H9 (cell line): ENCODE results near the gene NUDT2. TPM values are rescaled to one million over a fixed set of nuclear protein-coding genes. Genes with fewer than 3 reads are reported as not detected.

ENCODE experiments used
- DNase-seq: peaks from one replicate; pipeline ENCODE4 v3.0.0-alpha.2; 2017
- H2AFZ ChIP-seq: one replicate; pipeline ENCODE4 v1.6.1; 2013; ENCODE audit warnings: mild to moderate bottlenecking, low read length, control low read depth, moderate library complexity
- H2AK5ac ChIP-seq: 2 replicates; pipeline ENCODE4 v1.6.1; 2013; ENCODE audit warnings: low read length, control low read depth, mixed read lengths; ENCODE audit not compliant: insufficient read length
- H2BK120ac ChIP-seq: one replicate; pipeline ENCODE4 v1.6.1; 2013; ENCODE audit warnings: low read depth, mild to moderate bottlenecking, low read length, control low read depth, inconsistent platforms; ENCODE audit not compliant: poor library complexity, severe bottlenecking
- H2BK12ac ChIP-seq: 2 replicates; pipeline ENCODE4 v1.6.1; 2013; ENCODE audit warnings: low read length, control low read depth, mixed read lengths, low read depth; ENCODE audit not compliant: insufficient read length
- H2BK15ac ChIP-seq: 2 replicates; pipeline ENCODE4 v1.6.1; 2013; ENCODE audit warnings: low read depth, low read length, control low read depth
- H2BK20ac ChIP-seq: one replicate; pipeline ENCODE4 v1.6.1; 2013; ENCODE audit warnings: low read depth, mild to moderate bottlenecking, low read length, control low read depth, inconsistent platforms; ENCODE audit not compliant: poor library complexity, severe bottlenecking
- H2BK5ac ChIP-seq: 2 replicates; pipeline ENCODE4 v1.6.1; 2013; ENCODE audit warnings: low read length, control low read depth, mixed read lengths; ENCODE audit not compliant: insufficient read length
- H3K14ac ChIP-seq: 2 replicates; pipeline ENCODE4 v1.6.1; 2013; ENCODE audit warnings: low read length, control low read depth; ENCODE audit not compliant: insufficient read depth
- H3K18ac ChIP-seq: 2 replicates; pipeline ENCODE4 v1.6.1; 2013; ENCODE audit warnings: low read depth, mild to moderate bottlenecking, mixed read lengths, low read length, control low read depth; ENCODE audit not compliant: insufficient read length
- H3K23ac ChIP-seq: 2 replicates; pipeline ENCODE4 v1.6.1; 2013; ENCODE audit warnings: low read length, control low read depth, mixed read lengths, low read depth; ENCODE audit not compliant: insufficient read length
- H3K23me2 ChIP-seq: 2 replicates; pipeline ENCODE4 v1.6.1; 2013; ENCODE audit warnings: low read depth, mild to moderate bottlenecking, mixed read lengths, low read length, control low read depth; ENCODE audit not compliant: insufficient read length, poor library complexity, severe bottlenecking
- H3K27ac ChIP-seq: 2 replicates; pipeline ENCODE4 v1.5.1; 2013; ENCODE audit warnings: low read length, control low read depth, mixed read lengths, low read depth; ENCODE audit not compliant: insufficient read length
- H3K27me3 ChIP-seq: 2 replicates; pipeline ENCODE4 v1.6.1; 2013; ENCODE audit warnings: low read length, control low read depth, inconsistent platforms; ENCODE audit not compliant: insufficient read depth
- H3K4ac ChIP-seq: 2 replicates; pipeline ENCODE4 v1.6.1; 2013; ENCODE audit warnings: low read depth, mild to moderate bottlenecking, control low read depth, inconsistent platforms, low read length, moderate library complexity
- H3K4me1 ChIP-seq: 2 replicates; pipeline ENCODE4 v1.6.1; 2013; ENCODE audit warnings: low read length, control low read depth, inconsistent platforms; ENCODE audit not compliant: insufficient read depth
- H3K4me2 ChIP-seq: 2 replicates; pipeline ENCODE4 v1.6.1; 2013; ENCODE audit warnings: low read length, control low read depth, mixed read lengths; ENCODE audit not compliant: insufficient read length, insufficient read depth
- H3K56ac ChIP-seq: 2 replicates; pipeline ENCODE4 v1.6.1; 2013; ENCODE audit warnings: low read depth, mild to moderate bottlenecking, mixed read lengths, low read length, control low read depth; ENCODE audit not compliant: insufficient read length
- H3K79me1 ChIP-seq: 2 replicates; pipeline ENCODE4 v1.6.1; 2013; ENCODE audit warnings: low read depth, mild to moderate bottlenecking, moderate library complexity, low read length, control low read depth, inconsistent platforms; ENCODE audit not compliant: insufficient read depth, poor library complexity, severe bottlenecking
- H3K79me2 ChIP-seq: 2 replicates; pipeline ENCODE4 v1.6.1; 2013; ENCODE audit warnings: low read length, control low read depth, inconsistent platforms; ENCODE audit not compliant: insufficient read depth
- H3K9ac ChIP-seq: 2 replicates; pipeline ENCODE4 v1.6.1; 2013; ENCODE audit warnings: low read length, control low read depth, mixed read lengths; ENCODE audit not compliant: insufficient read length; ENCODE audit errors: extremely low read depth
- H3K9me3 ChIP-seq: one replicate; pipeline ENCODE4 v1.6.1; 2013; ENCODE audit warnings: low read depth, low read length, inconsistent platforms; ENCODE audit not compliant: control insufficient read depth
- H3T11ph ChIP-seq: one replicate; pipeline ENCODE4 v1.6.1; 2013; ENCODE audit warnings: mild to moderate bottlenecking, low read length, control low read depth, inconsistent platforms
- H4K20me1 ChIP-seq: one replicate; pipeline ENCODE4 v1.6.1; 2013; ENCODE audit not compliant: control insufficient read depth, insufficient read length, insufficient read depth
- H4K5ac ChIP-seq: 2 replicates; pipeline ENCODE4 v1.6.1; 2013; ENCODE audit warnings: low read depth, mild to moderate bottlenecking, mixed read lengths, low read length, control low read depth; ENCODE audit not compliant: insufficient read length
- H4K8ac ChIP-seq: replicated peaks from 2 replicates; pipeline ENCODE4 v1.6.1; 2013; ENCODE audit warnings: low read length, control low read depth, mixed read lengths, low read depth; ENCODE audit not compliant: insufficient read length
- H4K91ac ChIP-seq: 2 replicates; pipeline ENCODE4 v1.6.1; 2013; ENCODE audit warnings: low read depth, mild to moderate bottlenecking, moderate library complexity, mixed read lengths, low read length, control low read depth; ENCODE audit not compliant: insufficient read length
- H3K27ac Mint-ChIP-seq, 3 experiments: 2 replicates in 2 of 3; 3 replicates in 1 of 3; pipeline ENCODE4 v1.8.0; 2020 to 2021; ENCODE audit warnings: mixed read lengths in 3 of 3, mild to moderate bottlenecking in 1 of 3, moderate library complexity in 1 of 3
- H3K27me3 Mint-ChIP-seq: 2 replicates; pipeline ENCODE4 v1.8.0; 2021; ENCODE audit warnings: low read depth, mild to moderate bottlenecking, moderate library complexity, mixed read lengths
- H3K36me3 Mint-ChIP-seq, 3 experiments: 2 replicates in 2 of 3; 3 replicates in 1 of 3; pipeline ENCODE4 v1.8.0; 2020 to 2021; ENCODE audit warnings: low read depth in 3 of 3, mixed read lengths in 3 of 3; ENCODE audit not compliant: insufficient read depth in 1 of 3
- H3K4me1 Mint-ChIP-seq, 2 experiments: 2 replicates each; pipeline ENCODE4 v1.8.0; 2020; ENCODE audit warnings: mixed read lengths in 2 of 2
- H3K4me3 Mint-ChIP-seq, 2 experiments: 2 replicates in 1 of 2; 3 replicates in 1 of 2; pipeline ENCODE4 v1.8.0; 2020 to 2021; ENCODE audit warnings: mild to moderate bottlenecking in 2 of 2, mixed read lengths in 2 of 2, moderate library complexity in 1 of 2
- H3K9me3 Mint-ChIP-seq, 2 experiments: 2 replicates in 1 of 2; 3 replicates in 1 of 2; pipeline ENCODE4 v1.8.0; 2020; ENCODE audit warnings: mild to moderate bottlenecking in 2 of 2, mixed read lengths in 2 of 2, moderate library complexity in 1 of 2
- CTCF ChIP-seq: fragments of 200-600 bp; sonication (generic); conservative IDR thresholded peaks from 3 replicates; pipeline ENCODE4 v1.8.0; 2021; ENCODE audit warnings: antibody characterized with exemption, mild to moderate bottlenecking
- WGBS: extraction: QIAGEN DNeasy Blood & Tissue Kit; methylation state at CpG from one replicate; pipeline ENCODE4 v1.1.7; 2013; ENCODE audit warnings: missing lambda C conversion rate, low lambda C conversion rate, mixed read lengths; ENCODE audit not compliant: insufficient read length; ENCODE audit errors: extremely low coverage; 5-methylcytosine and 5-hydroxymethylcytosine counted together
- total RNA-seq: library from RNA; stranded (reverse); gene quantifications from 2 replicates; pipeline ENCODE4 v1.2.1, GENCODE V29; 2021

NUDT2 gene
- total RNA-seq, 1 experiment from 2014 or later: 14.1 TPM

GRCh38 chr9:34374339-34374738, 45.0 kb downstream of the NUDT2 start:
- Histone ChIP-seq H3K4me1 (0 out of 2 replicates have a peak, but pooled peaks cover 4% of the 10 kb centered on the region), H3K79me1 (no peaks in the 10 kb centered on the region), H2BK12ac (no peak overlapping the region), H3T11ph (no peak overlapping the region), H2BK15ac (no peak overlapping the region), H2BK20ac (no peak overlapping the region), H3K9ac (no peak overlapping the region), H4K20me1 (no peaks in the 10 kb centered on the region), H2BK120ac (no peak overlapping the region), H2AK5ac (no peak overlapping the region), H3K27me3 (no peaks in the 10 kb centered on the region), H3K4ac (no peak overlapping the region), H3K23ac (no peak overlapping the region), H3K27ac (no peak overlapping the region), H4K8ac (no peak overlapping the region), H4K91ac (no peak overlapping the region), H3K56ac (no peak overlapping the region), H3K18ac (no peak overlapping the region), H3K79me2 (no peaks in the 10 kb centered on the region), H2BK5ac (no peak overlapping the region), H4K5ac (no peak overlapping the region), H3K4me2 (no peak overlapping the region), H3K14ac (no peak overlapping the region), H3K23me2 (peaks cover 14% of the 10 kb centered on the region), H3K9me3 (no peaks in the 10 kb centered on the region), H2AFZ (no peak overlapping the region)
- TF ChIP-seq CTCF: no peak
- Mint-ChIP-seq H3K9me3 (no peaks in the 10 kb centered on the region; a peak in 1 of 5 replicates), H3K27ac (no peak overlapping the region), H3K36me3 (peaks cover 22 to 24% (median 22%) of the 10 kb centered on the region in 3 experiments), H3K4me1 (peaks cover 18 to 26% of the 10 kb centered on the region in 2 experiments), H3K4me3 (no peak overlapping the region), H3K27me3 (peaks cover 16% of the 10 kb centered on the region)
- no CpG with 5 or more reads among the region's 3 CpGs for WGBS
- DNase-seq: no peak
